Mesodermal cell (in vitro differentiated cells): ENCODE measurements around the gene GTF3C5.
"Not testable (repeated sequence)": the region's sequence is repeated elsewhere in the genome, so short reads cannot be mapped to it uniquely, and the experiment has no call there.

Experiments
- H3K27ac ChIP-seq: 2 replicates; pipeline ENCODE4 v1.7.0; 2013; ENCODE audit warnings: mild to moderate bottlenecking, low read depth, low read length, moderate library complexity; ENCODE audit not compliant: severe bottlenecking
- H3K36me3 ChIP-seq: 2 replicates; pipeline ENCODE4 v1.7.1; 2013; ENCODE audit warnings: mild to moderate bottlenecking, low read length, moderate library complexity; ENCODE audit not compliant: control insufficient read depth, insufficient read depth
- H3K4me1 ChIP-seq: one replicate; pipeline ENCODE4 v1.7.1; 2013; ENCODE audit warnings: mild to moderate bottlenecking, low read length; ENCODE audit not compliant: insufficient read depth, control insufficient read depth, poor library complexity, severe bottlenecking
- H3K4me3 ChIP-seq: 2 replicates; pipeline ENCODE4 v1.7.0; 2013; ENCODE audit warnings: low read length, control low read depth, mild to moderate bottlenecking; ENCODE audit not compliant: insufficient read depth, poor library complexity, severe bottlenecking; ENCODE audit errors: extremely low read depth
- H3K9me3 ChIP-seq: 2 replicates; pipeline ENCODE4 v1.7.1; 2013; ENCODE audit warnings: mild to moderate bottlenecking, low read length, moderate library complexity; ENCODE audit not compliant: control insufficient read depth
- WGBS, 2 experiments: methylation state at CpG; one replicate each; pipeline ENCODE4 v1.1.5; 2013; ENCODE audit warnings: missing lambda C conversion rate in 2 of 2; ENCODE audit not compliant: insufficient coverage in 2 of 2; 5-methylcytosine and 5-hydroxymethylcytosine counted together

GTF3C5 gene

GRCh38 chr9:133031496-133031911, 707 bp downstream of the GTF3C5 start:
- H3K9me3 ChIP-seq, result peaks cover 10% of the 10 kb centered on the region
- WGBS, 2 experiments, result 70 to 87% methylated on average over 7 to 8 of the region's 10 CpGs

GRCh38 chr9:133032171-133032570, 1.4 kb downstream of the GTF3C5 start:
- peaks cover 49% of the 10 kb centered on the region for H3K36me3 ChIP-seq
- H3K27ac ChIP-seq, result no peak overlapping the region
- H3K9me3 ChIP-seq, result peaks cover 10% of the 10 kb centered on the region
- peaks cover 4% of the 10 kb centered on the region for H3K4me1 ChIP-seq
- peak overlapping the region; percentile 14 for H3K4me3 ChIP-seq
- WGBS, 2 experiments, result 98% methylated on average over 9 to 10 of the region's 10 CpGs

More at GRCh38 chr9:133031496-133031911, 707 bp downstream of the GTF3C5 start:
- Histone ChIP-seq H3K36me3 (peaks cover 45% of the 10 kb centered on the region), H3K27ac (peak overlapping the region; percentile 91), H3K4me1 (peaks cover 4% of the 10 kb centered on the region), H3K4me3 (peak overlapping the region; percentile 93)

GRCh38 chr9:133035669-133036068, 4.9 kb downstream of the GTF3C5 start:
- Histone ChIP-seq H3K4me3 (no peak overlapping the region), H3K9me3 (peaks cover 10% of the 10 kb centered on the region), H3K27ac (no peak overlapping the region), H3K36me3 (peaks cover 71% of the 10 kb centered on the region), H3K4me1 (no peaks in the 10 kb centered on the region)
- WGBS, 2 experiments, result 95 to 100% methylated on average over 6 of the region's 6 CpGs

GRCh38 chr9:133037775-133038515, 7.1 kb downstream of the GTF3C5 start:
- H3K9me3 ChIP-seq, result no peaks in the 10 kb centered on the region
- H3K4me3 ChIP-seq, result no peak overlapping the region
- WGBS, 2 experiments, result 97% methylated on average over 16 to 21 of the region's 25 CpGs
- H3K4me1 ChIP-seq, result no peaks in the 10 kb centered on the region
- H3K27ac ChIP-seq, result no peak overlapping the region
- H3K36me3 ChIP-seq, result peaks cover 80% of the 10 kb centered on the region

- not testable (repeated sequence) for H3K4me1 ChIP-seq, H3K27ac ChIP-seq, H3K9me3 ChIP-seq, H3K4me3 ChIP-seq
- peaks cover 82% of the 10 kb centered on the region for H3K36me3 ChIP-seq
- WGBS, 2 experiments, result 95 to 98% methylated on average over 6 to 8 of the region's 12 CpGs
Observed at GRCh38 chr9:133040892-133041479, 10.2 kb downstream of the GTF3C5 start.

GRCh38 chr9:133041958-133042357, 11.2 kb downstream of the GTF3C5 start:
- no peaks in the 10 kb centered on the region for H3K4me1 ChIP-seq
- WGBS, 2 experiments, result 92 to 99% methylated on average over 6 to 9 of the region's 9 CpGs
- peaks cover 82% of the 10 kb centered on the region for H3K36me3 ChIP-seq
- H3K9me3 ChIP-seq, result no peaks in the 10 kb centered on the region
- H3K27ac ChIP-seq, result no peak overlapping the region
- H3K4me3 ChIP-seq, result no peak overlapping the region

- Histone ChIP-seq H3K4me3 (no peak overlapping the region), H3K27ac (no peak overlapping the region), H3K9me3 (no peaks in the 10 kb centered on the region), H3K36me3 (peaks cover 83% of the 10 kb centered on the region), H3K4me1 (no peaks in the 10 kb centered on the region)
- WGBS, 2 experiments, result 89 to 96% methylated on average over 7 to 8 of the region's 8 CpGs
Observed at GRCh38 chr9:133042676-133043075, 11.9 kb downstream of the GTF3C5 start.

GRCh38 chr9:133043449-133044035, 12.7 kb downstream of the GTF3C5 start:
- Histone ChIP-seq H3K9me3 (no peaks in the 10 kb centered on the region), H3K4me1 (no peaks in the 10 kb centered on the region), H3K27ac (no peak overlapping the region), H3K4me3 (no peak overlapping the region), H3K36me3 (peaks cover 81% of the 10 kb centered on the region)
- 97 to 98% methylated on average over 13 to 16 of the region's 16 CpGs for WGBS, 2 experiments

GRCh38 chr9:133044125-133044524, 13.3 kb downstream of the GTF3C5 start:
- 92 to 94% methylated on average over 6 of the region's 6 CpGs for WGBS, 2 experiments
- peaks cover 85% of the 10 kb centered on the region for H3K36me3 ChIP-seq
- no peaks in the 10 kb centered on the region for H3K9me3 ChIP-seq
- H3K4me3 ChIP-seq, result no peak overlapping the region
- H3K27ac ChIP-seq, result no peak overlapping the region
- H3K4me1 ChIP-seq, result no peaks in the 10 kb centered on the region

GRCh38 chr9:133044661-133045060, 13.9 kb downstream of the GTF3C5 start:
- H3K27ac ChIP-seq, result no peak overlapping the region
- no peaks in the 10 kb centered on the region for H3K9me3 ChIP-seq
- H3K4me1 ChIP-seq, result no peaks in the 10 kb centered on the region
- no peak overlapping the region for H3K4me3 ChIP-seq
- peaks cover 85% of the 10 kb centered on the region for H3K36me3 ChIP-seq
- 90 to 96% methylated on average over 7 to 10 of the region's 11 CpGs for WGBS, 2 experiments

- peaks cover 85% of the 10 kb centered on the region for H3K36me3 ChIP-seq
- H3K27ac ChIP-seq, result no peak overlapping the region
- no peak overlapping the region for H3K4me3 ChIP-seq
- 98 to 100% methylated on average over 15 of the region's 15 CpGs for WGBS, 2 experiments
- no peaks in the 10 kb centered on the region for H3K9me3 ChIP-seq
- H3K4me1 ChIP-seq, result no peaks in the 10 kb centered on the region
Observed at GRCh38 chr9:133045132-133045531, 14.3 kb downstream of the GTF3C5 start.
